Measurements from ENCODE around the gene DCN.

Gene DCN

DNA sequence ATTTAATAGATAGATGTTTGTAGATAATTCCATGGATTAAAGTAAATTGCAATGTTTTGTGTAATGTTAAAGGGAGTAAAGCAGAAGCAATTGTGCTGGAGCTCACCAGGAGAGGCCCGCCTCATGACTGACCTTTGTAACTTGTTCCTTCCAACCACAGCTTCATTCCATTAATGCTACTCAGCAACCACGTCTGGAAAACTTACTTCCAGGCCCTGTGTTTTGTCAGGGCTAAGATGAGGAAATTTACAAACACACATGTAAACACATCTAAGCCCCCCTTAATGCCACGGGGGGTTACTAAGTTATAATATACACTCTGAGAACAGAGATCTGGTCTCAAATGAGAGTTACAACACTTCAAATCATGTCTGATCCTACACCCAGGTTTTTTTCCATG is 83.7 kb downstream of the DCN start:
- no peak for DNase-seq

- no peak for DNase-seq
Measured at GRCh38 chr12:91098461-91098860, 84.2 kb downstream of the DCN start.

DNA sequence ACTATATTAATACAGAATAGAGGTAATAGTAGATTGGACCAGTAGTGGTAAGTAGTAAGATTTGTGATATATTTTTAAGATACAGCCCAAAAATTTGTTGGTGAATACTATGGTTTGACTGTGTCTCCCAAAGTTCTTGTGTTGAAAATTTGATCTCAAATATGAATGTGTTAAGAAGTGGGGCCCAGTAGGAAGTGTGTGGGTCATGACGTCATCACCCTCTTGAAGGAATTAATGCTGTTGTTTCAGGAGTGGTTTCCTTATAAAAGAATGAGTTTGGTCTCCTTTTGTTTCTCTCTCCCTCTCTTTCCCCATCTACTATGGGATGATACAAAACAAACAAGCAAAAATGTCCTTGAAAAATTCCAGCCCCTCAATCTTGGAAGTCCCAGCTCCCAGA is 87.7 kb downstream of the DCN start:
- DNase-seq = no peak

GRCh38 chr12:91094032-91094662 is 88.5 kb downstream of the DCN start:
- no peak for DNase-seq

GRCh38 chr12:91093341-91093740 is 89.3 kb downstream of the DCN start:
- DNase-seq = no peak

DNA sequence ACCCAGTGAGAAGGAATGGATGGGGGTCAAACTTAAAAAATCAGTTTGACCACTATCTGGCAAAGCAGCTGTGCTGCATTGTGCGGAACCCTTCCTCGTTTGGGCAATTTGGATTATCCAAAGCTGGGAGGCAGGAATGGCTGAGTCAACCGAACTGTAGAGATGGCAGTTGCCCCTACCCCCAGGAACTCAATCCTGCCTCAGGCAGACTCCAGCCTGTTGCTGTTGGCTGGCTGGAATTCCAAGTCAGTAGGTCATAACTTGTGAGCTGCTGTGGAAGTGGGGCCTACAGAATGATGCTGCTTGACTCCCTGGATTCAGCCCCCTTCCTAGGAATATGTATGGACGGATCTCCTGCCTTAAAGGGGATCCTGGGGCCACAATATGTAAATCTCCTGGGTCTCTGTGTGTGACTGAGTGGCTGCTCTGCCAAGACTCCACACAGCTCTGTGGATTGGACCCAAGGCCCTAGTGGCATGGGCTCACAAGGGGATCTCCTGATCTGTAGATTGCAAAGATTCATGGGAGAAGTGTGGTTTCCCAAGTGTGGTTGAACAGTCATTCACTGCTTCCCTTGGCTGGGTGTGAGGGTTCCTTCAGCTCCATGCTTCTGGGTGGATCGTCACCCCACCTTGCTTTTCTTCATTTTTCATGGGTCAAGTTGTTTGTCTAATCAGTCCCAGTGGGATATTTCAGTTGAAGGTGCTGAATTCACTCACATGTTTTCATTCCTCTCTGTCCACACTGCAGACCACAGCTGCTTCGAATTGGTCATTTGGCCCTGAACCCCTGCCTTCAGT is 90.5 kb downstream of the DCN start:
- DNase-seq = no peak

All from NCI-H524 (cell line).